Activated naive CD4-positive, alpha-beta T cell treated with anti-CD3 and anti-CD28 coated beads for 36 hours (primary cell): Measurements from ENCODE around the gene NBR1. TPM values are rescaled to one million over a fixed set of nuclear protein-coding genes. Genes with fewer than 3 reads are reported as not detected.
A peak's percentile ranks its signal among the peaks of the same experiment; 100 is the strongest.

ENCODE experiments used
- CTCF ChIA-PET: fragments of 350-600 bp; sonication (Branson Sonifier 250); formaldehyde crosslinking; loops from one replicate; lab custom pipeline; 2021; ENCODE audit warnings: antibody characterized with exemption; lab: Charles Lee
- DNase-seq: peaks from one replicate; pipeline ENCODE4 v3.0.0-alpha.2; 2020
- H3K27ac Mint-ChIP-seq: one replicate; pipeline ENCODE4 v1.8.0; 2021; ENCODE audit warnings: mild to moderate bottlenecking, mixed read lengths
- H3K27me3 Mint-ChIP-seq: one replicate; pipeline ENCODE4 v1.8.0; 2021; ENCODE audit warnings: low read depth, mixed read lengths
- H3K36me3 Mint-ChIP-seq: one replicate; pipeline ENCODE4 v1.8.0; 2021; ENCODE audit warnings: low read depth, mixed read lengths
- H3K4me1 Mint-ChIP-seq: one replicate; pipeline ENCODE4 v1.8.0; 2021; ENCODE audit warnings: low read depth, mixed read lengths
- H3K4me3 Mint-ChIP-seq: one replicate; pipeline ENCODE4 v1.8.0; 2021; ENCODE audit warnings: mild to moderate bottlenecking, moderate library complexity, mixed read lengths
- H3K9me3 Mint-ChIP-seq: one replicate; pipeline ENCODE4 v1.8.0; 2021; ENCODE audit warnings: mixed read lengths
- intact Hi-C: fragments of 100-400 bp; cut with micrococcal nuclease; formaldehyde crosslinking; loops from one replicate; pipeline ENCODE4 v1.15.1; 2023
- total RNA-seq, 2 experiments: library from RNA; stranded (reverse); gene quantifications; one replicate each; pipeline ENCODE4 v1.2.3, GENCODE V29; 2021

NBR1 gene
- total RNA-seq, 2 experiments from 2014 or later, result 62.1 to 66.8 TPM

DNA sequence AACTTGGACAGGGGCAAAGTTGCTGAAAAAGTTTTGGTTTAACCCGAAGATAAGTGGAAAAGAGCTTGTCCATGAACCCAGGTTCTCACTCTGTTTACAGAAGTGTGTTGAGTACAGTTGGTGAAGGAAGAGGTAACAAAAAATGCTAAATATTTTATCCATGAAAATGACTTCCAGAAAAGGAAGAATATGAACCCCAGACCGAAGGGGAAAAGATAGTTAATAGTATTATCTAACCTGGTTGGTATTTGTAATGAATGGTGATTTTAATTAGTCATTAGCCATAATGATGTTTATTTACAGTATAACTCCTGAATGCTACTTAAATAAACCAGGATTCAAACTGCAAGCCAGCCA, 40.1 kb downstream of the NBR1 start:
- no peaks in the 10 kb centered on the region for H3K9me3 Mint-ChIP-seq
- intact Hi-C loops, result loop anchor here (1.0 to 5.0 kb wide), 4 partner anchors 41 to 214 kb away; partner anchors contain the start of genes BRCA1 and RPL27
- H3K27ac Mint-ChIP-seq, result peak overlapping the region; percentile 90
- CTCF ChIA-PET, result interaction anchor here (0.5 to 1.0 kb wide), 3 partner anchors 12 to 112 kb away, joined by 3 to 7 read pairs (median 5); no protein-coding TSS in a partner anchor
- H3K4me1 Mint-ChIP-seq, result peaks cover 23% of the 10 kb centered on the region
- no peaks in the 10 kb centered on the region for H3K27me3 Mint-ChIP-seq
- H3K36me3 Mint-ChIP-seq, result peaks cover 14% of the 10 kb centered on the region
- H3K4me3 Mint-ChIP-seq, result peak overlapping the region; percentile 94
- no peak for DNase-seq

DNA sequence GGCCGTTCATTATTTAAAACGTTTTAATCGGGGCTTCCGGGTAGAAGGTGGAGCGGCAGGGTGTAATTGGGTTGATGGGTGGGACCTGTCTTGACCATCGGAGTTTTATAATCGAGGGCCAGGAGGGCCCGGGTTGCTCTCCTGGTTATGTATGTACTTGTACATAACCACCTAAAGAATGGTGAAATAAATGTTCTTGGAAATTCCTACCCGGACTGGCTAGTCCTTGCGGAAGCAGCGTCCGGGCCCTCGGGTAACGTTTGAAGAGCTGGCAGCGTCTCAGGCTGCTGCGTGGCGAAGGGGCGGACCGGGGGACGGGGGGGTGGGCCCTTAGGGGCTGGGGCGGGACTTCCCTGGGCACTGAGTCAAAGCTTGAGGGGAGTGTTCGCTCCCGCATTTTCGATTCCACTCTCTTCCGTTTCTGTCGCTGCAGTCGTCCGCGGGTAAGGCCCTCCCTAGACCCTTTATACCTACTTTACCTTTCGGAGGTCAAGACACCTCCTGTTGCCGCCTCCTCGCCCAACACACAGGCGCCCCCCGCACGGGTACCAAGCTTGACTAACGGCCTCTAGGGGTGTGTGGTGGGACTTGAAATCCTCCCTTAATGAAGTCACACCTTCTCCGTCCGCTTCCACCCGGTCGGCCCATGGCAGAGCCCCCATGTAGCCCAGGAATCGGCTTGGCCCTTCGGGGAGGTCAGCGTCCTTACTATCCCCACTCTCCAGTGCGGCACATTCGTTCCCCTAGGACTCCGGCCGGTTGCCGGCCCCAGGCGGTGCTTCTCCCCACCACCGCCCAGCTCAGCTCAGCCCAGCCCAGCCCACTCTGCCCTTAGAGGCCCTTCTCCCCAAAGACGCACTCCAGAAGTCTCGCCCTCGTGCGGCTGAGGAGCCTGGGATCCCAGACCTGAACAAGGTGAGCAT, 40.7 kb downstream of the NBR1 start, which contains the start of gene TMEM106A:
TSS of gene TMEM106A (plus strand) at position 396 of the 923 bp plus-strand sequence. CDS start 1,167 bp downstream, outside the sequence.
- CTCF ChIA-PET, result interaction anchor here (0.5 to 1.2 kb wide), 4 partner anchors 12 to 113 kb away, joined by 3 to 7 read pairs (median 4); no protein-coding TSS in a partner anchor
- peak within 1 kb of the TSS; percentile 94 for H3K4me3 Mint-ChIP-seq
- H3K4me1 Mint-ChIP-seq, result peaks cover 26% of the 10 kb centered on the region
- H3K27me3 Mint-ChIP-seq, result no peaks in the 10 kb centered on the region
- peaks cover 14% of the 10 kb centered on the region for H3K36me3 Mint-ChIP-seq
- intact Hi-C loops, result loop anchor here (1.0 to 5.0 kb wide), 4 partner anchors 41 to 214 kb away; partner anchors contain the start of genes BRCA1 and RPL27
- H3K9me3 Mint-ChIP-seq, result no peaks in the 10 kb centered on the region
- H3K27ac Mint-ChIP-seq, result peak within 1 kb of the TSS; percentile 90
- peak; percentile 82 for DNase-seq

DNA sequence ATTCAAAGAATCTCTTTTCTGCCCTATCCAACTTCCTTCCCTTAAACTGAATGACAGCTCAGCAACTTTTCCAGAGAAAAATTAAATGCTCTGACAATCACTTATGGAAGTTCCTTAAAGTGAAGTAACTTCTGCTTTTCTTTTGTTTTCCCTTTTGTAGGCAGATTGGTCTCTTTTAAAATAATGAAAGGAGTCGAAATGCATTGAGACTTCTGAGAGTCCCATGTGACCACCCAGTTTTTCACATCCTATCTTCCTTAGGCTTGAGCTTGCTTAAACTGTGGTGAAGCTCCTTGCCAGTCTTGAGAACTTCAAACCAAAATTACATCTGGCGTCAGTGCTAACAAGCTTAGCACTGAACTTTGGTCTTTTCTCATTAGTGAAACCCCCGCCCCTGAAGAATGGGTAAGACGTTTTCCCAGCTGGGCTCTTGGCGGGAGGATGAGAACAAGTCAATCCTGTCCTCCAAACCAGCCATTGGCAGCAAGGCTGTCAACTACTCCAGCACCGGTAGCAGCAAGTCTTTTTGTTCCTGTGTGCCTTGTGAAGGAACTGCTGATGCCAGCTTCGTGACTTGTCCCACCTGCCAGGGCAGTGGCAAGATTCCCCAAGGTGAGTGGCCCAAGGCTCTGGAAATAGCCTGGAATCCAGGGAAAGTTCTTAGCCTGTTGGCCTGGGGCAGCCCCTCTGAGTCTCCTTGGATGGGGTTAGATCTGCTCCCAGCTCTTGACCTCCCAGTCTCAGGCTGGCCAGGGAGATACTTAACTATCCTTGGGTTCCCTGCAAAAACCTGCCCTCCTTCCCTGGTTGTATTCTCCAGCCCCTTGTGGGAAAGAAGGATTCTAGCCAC, 41.9 kb downstream of the NBR1 start:
- Mint-ChIP-seq H3K9me3 (no peaks in the 10 kb centered on the region), H3K27ac (peak overlapping the region; percentile 90), H3K4me1 (peaks cover 37% of the 10 kb centered on the region), H3K27me3 (no peaks in the 10 kb centered on the region), H3K36me3 (peaks cover 14% of the 10 kb centered on the region), H3K4me3 (peak overlapping the region; percentile 94)
- peak; percentile 29 for DNase-seq
- CTCF ChIA-PET, result interaction anchor here (0.5 to 1.2 kb wide), 5 partner anchors 14 to 104 kb away, joined by 3 read pairs; no protein-coding TSS in a partner anchor
- intact Hi-C loops, result loop anchor here (5.0 kb wide), 1 partner anchor 216 kb away; the partner anchor contains the start of gene RPL27

DNA sequence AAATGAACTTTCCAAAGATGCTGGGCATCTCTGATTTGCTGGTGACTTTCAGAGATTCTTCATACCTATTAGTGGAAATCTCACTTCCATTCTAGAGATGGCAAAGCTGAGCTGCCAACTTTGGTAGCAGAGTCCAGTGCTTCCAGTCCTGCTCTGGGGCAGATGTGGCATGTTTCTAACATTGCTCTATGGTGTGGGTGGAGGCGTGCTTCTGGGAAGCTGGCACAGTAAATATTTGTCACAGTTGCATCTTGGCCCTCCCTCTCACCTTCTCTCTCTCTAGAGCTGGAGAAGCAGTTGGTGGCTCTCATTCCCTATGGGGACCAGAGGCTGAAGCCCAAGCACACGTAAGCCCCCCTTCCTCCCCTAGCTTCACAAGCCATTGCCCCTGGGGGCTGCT, 42.5 kb downstream of the NBR1 start:
- CTCF ChIA-PET, result interaction anchor here (1.1 kb wide), 1 partner anchor 95 kb away, joined by 3 read pairs; no protein-coding TSS in a partner anchor
- Mint-ChIP-seq H3K36me3 (peaks cover 16% of the 10 kb centered on the region), H3K4me1 (peaks cover 42% of the 10 kb centered on the region)

DNA sequence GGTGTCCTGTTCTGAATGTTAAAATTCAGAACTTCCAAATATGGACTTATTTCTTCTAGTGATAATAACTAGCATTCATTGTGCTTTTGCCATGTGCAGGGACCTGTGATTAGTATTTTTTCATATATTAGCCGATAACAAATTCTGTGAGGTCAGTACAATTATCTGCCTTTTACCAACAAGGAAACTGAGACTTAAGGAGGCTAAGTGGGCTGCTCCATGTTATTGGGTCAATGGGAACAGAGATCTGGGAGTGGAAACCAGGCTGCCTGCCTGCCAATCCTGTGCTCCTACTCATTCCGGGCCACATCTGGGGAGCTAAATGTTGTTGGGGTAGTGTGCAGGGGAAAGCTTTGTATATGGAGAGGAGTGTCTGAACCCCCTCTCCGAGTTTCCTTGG, 44.3 kb downstream of the NBR1 start:
- peaks cover 19% of the 10 kb centered on the region for H3K36me3 Mint-ChIP-seq
- peaks cover 45% of the 10 kb centered on the region for H3K4me1 Mint-ChIP-seq
- H3K27ac Mint-ChIP-seq, result peak overlapping the region; percentile 2
- no peak overlapping the region for H3K4me3 Mint-ChIP-seq
- CTCF ChIA-PET, result no interaction called here
- intact Hi-C loops, result no loop called here
- DNase-seq, result no peak
- H3K9me3 Mint-ChIP-seq, result no peaks in the 10 kb centered on the region
- no peaks in the 10 kb centered on the region for H3K27me3 Mint-ChIP-seq

More for the DNA sequence above, 42.5 kb downstream of the NBR1 start:
- intact Hi-C loops, result loop anchor here (5.0 kb wide), 1 partner anchor 216 kb away; the partner anchor contains the start of gene RPL27
- Mint-ChIP-seq H3K4me3 (no peak overlapping the region), H3K9me3 (no peaks in the 10 kb centered on the region), H3K27me3 (no peaks in the 10 kb centered on the region), H3K27ac (no peak overlapping the region)
- no peak for DNase-seq

DNA sequence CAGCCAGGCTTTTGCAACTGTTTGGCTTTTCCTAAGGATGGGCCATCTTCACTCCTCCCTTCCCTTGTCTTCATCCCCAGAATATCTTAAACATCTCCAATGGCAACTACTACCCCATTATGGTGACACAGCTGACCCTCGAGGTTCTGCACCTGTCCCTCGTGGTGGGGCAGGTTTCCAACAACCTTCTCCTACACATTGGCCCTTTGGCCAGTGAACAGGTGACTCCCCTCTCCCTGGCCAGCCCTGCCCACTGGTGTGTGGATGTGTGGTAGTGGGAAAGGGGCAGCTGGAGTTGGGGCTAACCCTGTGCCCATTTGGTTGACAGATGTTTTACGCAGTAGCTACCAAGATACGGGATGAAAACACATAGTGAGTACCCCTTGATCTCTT, 45.4 kb downstream of the NBR1 start:
- H3K27ac Mint-ChIP-seq, result no peak overlapping the region

DNA sequence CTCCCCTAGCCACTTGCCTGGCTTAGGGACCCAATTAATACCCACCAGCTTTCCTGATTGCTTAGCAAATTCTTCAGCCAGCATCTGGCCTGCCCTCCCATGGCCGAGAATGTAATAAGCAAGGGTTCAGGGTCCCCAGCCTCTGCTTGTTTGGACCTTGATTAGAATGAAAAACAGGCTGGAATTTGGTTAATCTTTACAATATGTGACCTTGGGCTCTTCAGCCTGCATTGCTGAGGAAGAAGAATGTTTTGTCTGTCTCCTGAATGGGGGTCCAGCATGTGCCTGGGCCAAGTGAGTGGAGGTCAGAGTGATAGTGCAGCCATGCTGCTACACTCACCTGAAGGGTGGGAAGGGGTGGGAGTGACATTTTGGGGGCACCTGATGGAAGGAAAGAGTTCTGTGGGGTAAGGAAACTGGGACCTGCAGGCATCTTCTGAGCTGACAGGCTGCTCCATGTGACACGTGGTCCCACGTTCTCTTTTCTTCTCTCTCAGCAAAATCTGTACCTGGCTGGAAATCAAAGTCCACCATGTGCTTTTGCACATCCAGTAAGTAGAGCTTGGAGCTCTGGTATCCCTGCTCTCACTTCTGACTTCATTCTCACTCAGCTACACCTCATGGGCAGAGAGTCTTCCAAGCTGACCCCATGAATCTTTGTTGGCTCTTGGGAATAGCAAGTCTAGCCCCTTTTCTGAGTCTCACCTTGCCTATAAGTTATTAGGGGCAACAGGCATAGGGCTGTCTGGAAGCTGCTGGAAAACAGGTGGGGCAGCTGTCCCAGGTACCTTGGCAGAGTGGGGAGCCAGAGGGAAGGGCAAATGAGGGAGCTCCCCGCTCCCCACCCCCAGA, 46.0 kb downstream of the NBR1 start:
- no peak overlapping the region for H3K4me3 Mint-ChIP-seq
- no peaks in the 10 kb centered on the region for H3K27me3 Mint-ChIP-seq
- intact Hi-C loops, result no loop called here
- CTCF ChIA-PET, result interaction anchor here (0.6 to 1.5 kb wide), 4 partner anchors 17 to 95 kb away, joined by 3 to 5 read pairs (median 4); no protein-coding TSS in a partner anchor
- no peak for DNase-seq
- H3K27ac Mint-ChIP-seq, result peak overlapping the region; percentile 75
- H3K4me1 Mint-ChIP-seq, result peaks cover 43% of the 10 kb centered on the region
- H3K9me3 Mint-ChIP-seq, result no peaks in the 10 kb centered on the region
- peaks cover 16% of the 10 kb centered on the region for H3K36me3 Mint-ChIP-seq

More for the DNA sequence above, 45.4 kb downstream of the NBR1 start:
- no peaks in the 10 kb centered on the region for H3K9me3 Mint-ChIP-seq
- CTCF ChIA-PET, result interaction anchor here (1.5 kb wide), 1 partner anchor 16 kb away, joined by 5 read pairs; no protein-coding TSS in a partner anchor
- intact Hi-C loops, result no loop called here
- H3K4me3 Mint-ChIP-seq, result no peak overlapping the region
- no peaks in the 10 kb centered on the region for H3K27me3 Mint-ChIP-seq
- peaks cover 43% of the 10 kb centered on the region for H3K4me1 Mint-ChIP-seq
- no peak for DNase-seq
- peaks cover 17% of the 10 kb centered on the region for H3K36me3 Mint-ChIP-seq

DNA sequence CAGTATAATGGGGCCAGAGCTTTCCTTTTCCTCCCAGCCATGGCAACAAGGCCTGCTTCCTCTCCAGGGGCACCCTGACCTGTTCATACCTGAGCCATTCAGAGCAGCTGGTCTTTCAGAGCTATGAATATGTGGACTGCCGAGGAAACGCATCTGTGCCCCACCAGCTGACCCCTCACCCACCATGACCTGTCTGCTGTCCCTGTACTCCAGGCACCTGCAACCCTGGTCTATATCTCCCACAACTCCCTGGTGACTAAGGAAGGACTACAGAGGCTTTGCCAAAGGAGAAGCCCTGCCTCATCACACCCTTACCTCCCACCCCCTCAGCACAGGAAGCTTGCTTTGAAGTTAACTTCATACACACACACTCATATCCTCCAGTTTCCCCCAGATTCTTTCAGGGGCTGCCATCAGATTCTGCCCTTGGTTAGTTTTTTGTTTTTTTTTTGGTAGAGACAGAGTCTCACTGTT, 46.6 kb downstream of the NBR1 start:
- Mint-ChIP-seq H3K9me3 (no peaks in the 10 kb centered on the region), H3K27ac (peak overlapping the region; percentile 75), H3K4me1 (peaks cover 37% of the 10 kb centered on the region), H3K4me3 (no peak overlapping the region), H3K27me3 (no peaks in the 10 kb centered on the region), H3K36me3 (peaks cover 14% of the 10 kb centered on the region)
- peak; percentile 61 for DNase-seq
- CTCF ChIA-PET, result interaction anchor here (0.6 to 1.5 kb wide), 4 partner anchors 18 to 96 kb away, joined by 3 to 5 read pairs (median 4); no protein-coding TSS in a partner anchor
- intact Hi-C loops, result no loop called here

DNA sequence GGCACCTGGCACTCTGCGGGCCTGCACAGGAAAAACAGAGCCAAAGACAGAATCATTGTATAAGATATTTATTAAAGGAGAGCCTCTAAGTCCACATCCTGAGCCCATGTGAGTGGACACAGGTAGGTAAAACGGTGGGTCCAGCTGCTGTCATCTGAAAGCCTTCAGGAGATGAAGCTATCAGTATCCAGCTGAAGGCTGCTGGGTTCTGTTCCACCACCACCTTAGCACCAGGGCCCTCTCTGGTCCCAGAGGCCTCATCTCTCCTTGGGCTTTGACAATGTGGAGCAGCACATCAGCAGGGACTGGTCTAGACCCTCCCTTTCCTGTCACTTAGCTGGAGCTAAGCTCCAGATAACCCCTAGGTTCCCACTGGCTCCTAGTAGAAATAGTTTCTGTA, 48.0 kb downstream of the NBR1 start:
- Mint-ChIP-seq H3K36me3 (peaks cover 16% of the 10 kb centered on the region), H3K9me3 (no peaks in the 10 kb centered on the region), H3K27ac (peak overlapping the region; percentile 53), H3K4me3 (no peak overlapping the region), H3K27me3 (no peaks in the 10 kb centered on the region), H3K4me1 (peaks cover 28% of the 10 kb centered on the region)
- intact Hi-C loops, result no loop called here
- no peak for DNase-seq
- CTCF ChIA-PET, result interaction anchor here (0.7 to 1.1 kb wide), 2 partner anchors 41 to 195 kb away, joined by 3 to 4 read pairs; no protein-coding TSS in a partner anchor

DNA sequence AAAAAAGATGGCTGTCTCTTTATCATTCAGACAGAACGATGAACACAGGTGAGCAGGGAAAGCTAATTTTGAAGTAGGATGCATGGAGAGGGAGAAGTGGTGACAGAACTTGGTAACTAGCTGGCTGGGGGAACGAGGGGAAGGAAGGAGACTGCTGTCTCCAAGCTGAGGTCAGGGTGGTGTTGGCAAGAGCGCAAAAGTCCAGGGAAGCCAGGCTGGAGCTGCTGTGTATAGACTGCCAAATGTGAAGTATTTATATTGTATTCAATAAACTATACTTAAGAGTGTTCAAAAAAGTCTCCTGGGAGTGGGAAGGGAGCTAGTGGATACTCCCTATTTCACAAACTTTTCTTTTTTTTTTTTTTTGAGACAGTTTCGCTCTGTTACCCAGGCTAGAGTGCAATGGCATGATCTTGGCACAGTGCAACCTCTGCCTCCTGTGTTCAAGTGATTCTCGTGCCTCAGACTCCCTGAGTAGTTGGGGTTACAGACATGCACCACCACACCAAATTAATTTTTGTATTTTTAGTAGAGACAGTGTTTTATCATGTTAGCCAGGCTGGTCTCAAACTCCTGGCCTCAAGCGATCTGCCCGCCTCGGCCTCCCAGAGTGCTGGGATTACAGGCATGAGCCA, 48.8 kb downstream of the NBR1 start:
- peaks cover 14% of the 10 kb centered on the region for H3K36me3 Mint-ChIP-seq
- CTCF ChIA-PET, result interaction anchor here (1.1 kb wide), 1 partner anchor 196 kb away, joined by 4 read pairs; no protein-coding TSS in a partner anchor
- H3K9me3 Mint-ChIP-seq, result no peaks in the 10 kb centered on the region
- DNase-seq, result no peak
- no peak overlapping the region for H3K27ac Mint-ChIP-seq
- no peaks in the 10 kb centered on the region for H3K27me3 Mint-ChIP-seq
- peaks cover 28% of the 10 kb centered on the region for H3K4me1 Mint-ChIP-seq
- intact Hi-C loops, result no loop called here
- H3K4me3 Mint-ChIP-seq, result no peak overlapping the region
